DOHH2 (cell line): ENCODE data around the gene PIK3AP1.
A peak's percentile ranks its signal among the peaks of the same experiment; 100 is the strongest.

ENCODE experiments used
- H3F3A ChIP-seq: fragments of 200-600 bp; sonication (generic), shearing (Covaris generic); 2 replicates; pipeline ENCODE4 v1.6.0; 2016; ENCODE audit warnings: antibody characterized with exemption, mild to moderate bottlenecking; ENCODE audit not compliant: control insufficient read depth, insufficient read depth
- H3K27ac ChIP-seq: fragments of 200-600 bp; sonication (generic); 2 replicates; pipeline ENCODE4 v1.5.1; 2014; ENCODE audit warnings: low read depth, mild to moderate bottlenecking, low read length, moderate library complexity
- H3K27me3 ChIP-seq: fragments of 200-600 bp; sonication (generic); 2 replicates; pipeline ENCODE4 v1.6.1; 2014; ENCODE audit warnings: mild to moderate bottlenecking, low read length, mixed read lengths; ENCODE audit not compliant: control insufficient read depth
- H3K36me3 ChIP-seq: fragments of 200-600 bp; sonication (generic); 2 replicates; pipeline ENCODE4 v1.6.1; 2014; ENCODE audit warnings: mild to moderate bottlenecking, low read length, moderate library complexity, mixed read lengths; ENCODE audit not compliant: control insufficient read depth
- H3K4me1 ChIP-seq: fragments of 200-600 bp; sonication (generic); 2 replicates; pipeline ENCODE4 v1.6.1; 2014; ENCODE audit warnings: mild to moderate bottlenecking, low read length, mixed read lengths; ENCODE audit not compliant: control insufficient read depth
- H3K4me2 ChIP-seq: fragments of 200-600 bp; sonication (generic); 2 replicates; pipeline ENCODE4 v1.6.0; 2014; ENCODE audit warnings: mild to moderate bottlenecking, low read length, moderate library complexity
- H3K4me3 ChIP-seq: fragments of 200-600 bp; sonication (generic); 2 replicates; pipeline ENCODE4 v1.5.1; 2014; ENCODE audit warnings: mild to moderate bottlenecking, low read length, mixed read lengths
- H3K79me2 ChIP-seq: fragments of 200-600 bp; sonication (generic); 2 replicates; pipeline ENCODE4 v1.6.1; 2014; ENCODE audit warnings: mild to moderate bottlenecking, low read length, mixed read lengths; ENCODE audit not compliant: control insufficient read depth
- H3K9me2 ChIP-seq: fragments of 200-600 bp; sonication (generic); replicated peaks from 2 replicates; pipeline ENCODE4 v1.6.1; 2014; ENCODE audit warnings: mild to moderate bottlenecking, low read length, mixed read lengths; ENCODE audit not compliant: control insufficient read depth
- H3K9me3 ChIP-seq: fragments of 200-600 bp; sonication (generic); 2 replicates; pipeline ENCODE4 v1.6.1; 2014; ENCODE audit warnings: antibody characterized with exemption, low read length, mixed read lengths; ENCODE audit not compliant: control insufficient read depth, insufficient read depth
- H4K20me1 ChIP-seq: fragments of 200-600 bp; sonication (generic); 2 replicates; pipeline ENCODE4 v1.6.0; 2014; ENCODE audit warnings: low read depth, mild to moderate bottlenecking, antibody characterized with exemption, low read length, moderate library complexity; ENCODE audit not compliant: control insufficient read depth, insufficient read depth
- CTCF ChIP-seq: fragments of 200-600 bp; sonication (generic); IDR thresholded peaks from one replicate; pipeline ENCODE4 v1.5.1; 2014; ENCODE audit warnings: antibody characterized with exemption, mild to moderate bottlenecking, low read depth, low read length; ENCODE audit not compliant: poor library complexity, severe bottlenecking
- EZH2phosphoT487 ChIP-seq: fragments of 200-600 bp; sonication (generic); IDR thresholded peaks from 2 replicates; pipeline ENCODE4 v1.6.1; 2017; ENCODE audit warnings: borderline replicate concordance, mild to moderate bottlenecking, antibody characterized with exemption, low read length, moderate library complexity, mixed read lengths

PIK3AP1 gene

GRCh38 chr10:96626795-96627194 lies 93.5 kb downstream of the PIK3AP1 start:
- H3F3A ChIP-seq, result peaks cover 5% of the 10 kb centered on the region; the same call in 1 of the 2 replicates
- H3K4me2 ChIP-seq, result no peak overlapping the region
- H3K4me1 ChIP-seq, result no peaks in the 10 kb centered on the region
- peaks cover 89% of the 10 kb centered on the region for H3K36me3 ChIP-seq
- H3K79me2 ChIP-seq, result peaks cover 6% of the 10 kb centered on the region
- H3K27ac ChIP-seq, result no peak overlapping the region
- H3K27me3 ChIP-seq, result no peaks in the 10 kb centered on the region
- TF ChIP-seq CTCF (peak; percentile 41), EZH2phosphoT487 (no peak)
- H3K9me2 ChIP-seq, result no peaks in the 10 kb centered on the region
- H4K20me1 ChIP-seq, result no peaks in the 10 kb centered on the region
- H3K9me3 ChIP-seq, result no peaks in the 10 kb centered on the region
- H3K4me3 ChIP-seq, result no peak overlapping the region

- Histone ChIP-seq H3K9me2 (no peaks in the 10 kb centered on the region), H3K79me2 (peaks cover 2% of the 10 kb centered on the region; the same call in 1 of the 2 replicates), H3K36me3 (peaks cover 92% of the 10 kb centered on the region), H3K27me3 (no peaks in the 10 kb centered on the region), H3F3A (peaks cover 5% of the 10 kb centered on the region; the same call in 1 of the 2 replicates), H3K4me1 (no peaks in the 10 kb centered on the region), H3K9me3 (no peaks in the 10 kb centered on the region), H3K27ac (no peak overlapping the region), H3K4me2 (no peak overlapping the region), H4K20me1 (no peaks in the 10 kb centered on the region), H3K4me3 (no peak overlapping the region)
- TF ChIP-seq EZH2phosphoT487, result no peak
These were observed 95.1 kb downstream of the PIK3AP1 start for GRCh38 chr10:96625173-96625572.

GRCh38 chr10:96622013-96622787 lies 98.1 kb downstream of the PIK3AP1 start:
- Histone ChIP-seq H4K20me1 (no peaks in the 10 kb centered on the region), H3K79me2 (no peaks in the 10 kb centered on the region), H3K27ac (no peak overlapping the region), H3F3A (peaks cover 5% of the 10 kb centered on the region; the same call in 1 of the 2 replicates), H3K36me3 (peaks cover 97% of the 10 kb centered on the region), H3K4me2 (no peak overlapping the region), H3K4me1 (no peaks in the 10 kb centered on the region), H3K27me3 (no peaks in the 10 kb centered on the region), H3K4me3 (no peak overlapping the region), H3K9me2 (no peaks in the 10 kb centered on the region), H3K9me3 (no peaks in the 10 kb centered on the region)
- TF ChIP-seq CTCF, result no peak
- TF ChIP-seq EZH2phosphoT487, result no peak
